ENCODE measurements around the gene PPP4R1. TPM values are rescaled to one million over a fixed set of nuclear protein-coding genes. Genes with fewer than 3 reads are reported as not detected.

Gene PPP4R1
- total RNA-seq, 4 donors from 2014 or later: 118 to 168 (median 140) TPM

- peaks cover 0 to 89% (median 0%) of the 10 kb centered on the region in 3 donors for H3K36me3 ChIP-seq
- no peak overlapping the region for H3K27ac ChIP-seq
- H3K4me1 ChIP-seq: no peaks in the 10 kb centered on the region
- no peak for DNase-seq
- H3K27me3 ChIP-seq: no peaks in the 10 kb centered on the region
- TF ChIP-seq CTCF (IDR thresholded peaks at IDR 0.05): no peak
- no peak for TF ChIP-seq POLR2A (IDR thresholded peaks at IDR 0.05)
- peaks cover 0 to 10% (median 0%) of the 10 kb centered on the region in 4 donors for H3K9me3 ChIP-seq
- H3K4me3 ChIP-seq: no peak overlapping the region
Observed at GRCh38 chr18:9531791-9532410, 82.5 kb downstream of the PPP4R1 start.

DNA sequence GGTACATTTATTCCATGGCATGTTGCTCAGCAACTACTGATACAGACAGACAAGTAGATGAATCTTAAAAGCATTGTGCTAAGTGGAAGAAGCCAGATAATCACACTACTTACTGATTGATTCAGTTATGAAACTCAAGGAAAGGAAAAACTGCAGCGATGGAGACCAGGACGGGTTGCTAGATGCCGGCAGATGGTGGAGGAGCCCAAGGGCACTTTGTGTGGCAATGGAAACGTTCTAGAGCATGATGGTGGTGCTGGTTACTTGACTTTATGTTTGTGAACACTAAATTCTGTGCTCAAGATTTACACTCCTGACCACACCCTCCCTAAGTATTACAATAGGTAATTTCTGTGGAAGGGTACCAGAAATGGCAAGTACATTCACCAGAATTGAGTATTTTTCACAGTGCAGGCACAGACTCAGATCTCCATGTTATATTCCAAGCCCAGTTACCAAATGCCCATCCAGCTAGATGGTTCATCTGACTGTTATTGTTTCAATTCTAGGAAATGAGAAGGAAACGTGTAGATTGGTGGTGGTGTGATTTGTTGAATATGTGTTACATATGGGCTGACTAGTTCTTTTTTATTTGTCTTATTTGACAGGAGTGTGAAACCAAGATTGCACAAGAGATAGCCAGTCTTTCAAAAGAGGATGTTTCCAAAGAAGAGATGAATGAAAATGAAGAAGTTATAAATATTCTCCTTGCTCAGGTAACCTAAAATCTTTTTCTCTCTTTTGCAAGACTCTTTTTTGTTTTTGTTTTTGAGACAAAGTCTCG lies 83.9 kb downstream of the PPP4R1 start:
- DNase-seq: no peak
- no peak for TF ChIP-seq CTCF (IDR thresholded peaks at IDR 0.05)
- no peak for TF ChIP-seq POLR2A (IDR thresholded peaks at IDR 0.05)
- H3K4me3 ChIP-seq: no peak overlapping the region
- peaks cover 0 to 79% (median 0%) of the 10 kb centered on the region in 3 donors for H3K36me3 ChIP-seq
- H3K4me1 ChIP-seq: no peaks in the 10 kb centered on the region
- no peaks in the 10 kb centered on the region for H3K27me3 ChIP-seq
- peaks cover 0 to 10% (median 0%) of the 10 kb centered on the region in 4 donors for H3K9me3 ChIP-seq
- H3K27ac ChIP-seq: no peak overlapping the region

- H3K4me3 ChIP-seq: no peak overlapping the region
- TF ChIP-seq POLR2A (IDR thresholded peaks at IDR 0.05) (no peak), CTCF (IDR thresholded peaks at IDR 0.05) (no peak)
- no peak for DNase-seq
- peaks cover 0 to 42% (median 0%) of the 10 kb centered on the region in 3 donors for H3K36me3 ChIP-seq
- no peaks in the 10 kb centered on the region for H3K27me3 ChIP-seq
- H3K27ac ChIP-seq: no peak overlapping the region
- peaks cover 0 to 10% (median 0%) of the 10 kb centered on the region in 4 donors for H3K9me3 ChIP-seq
- peaks cover 0 to 2% (median 0%) of the 10 kb centered on the region in 4 donors for H3K4me1 ChIP-seq
Observed at GRCh38 chr18:9526458-9526857, 87.9 kb downstream of the PPP4R1 start.

GRCh38 chr18:9522952-9523351 lies 91.4 kb downstream of the PPP4R1 start:
- Histone ChIP-seq H3K9me3 (peaks cover 0 to 4% (median 0%) of the 10 kb centered on the region in 4 donors), H3K4me3 (no peak overlapping the region), H3K36me3 (peaks cover 0 to 14% (median 0%) of the 10 kb centered on the region in 3 donors), H3K27me3 (no peaks in the 10 kb centered on the region), H3K4me1 (peaks cover 0 to 8% (median 0%) of the 10 kb centered on the region in 4 donors), H3K27ac (no peak overlapping the region)
- no peak for DNase-seq
- TF ChIP-seq CTCF (IDR thresholded peaks at IDR 0.05) (no peak), POLR2A (IDR thresholded peaks at IDR 0.05) (no peak)

GRCh38 chr18:9521770-9522169 lies 92.6 kb downstream of the PPP4R1 start:
- Histone ChIP-seq H3K27ac (peak overlapping the region in 2 of 4 donors; percentile 42 to 64), H3K27me3 (no peaks in the 10 kb centered on the region), H3K4me3 (no peak overlapping the region), H3K36me3 (peaks cover 0 to 11% (median 0%) of the 10 kb centered on the region in 3 donors), H3K9me3 (no peaks in the 10 kb centered on the region), H3K4me1 (peaks cover 0 to 8% (median 0%) of the 10 kb centered on the region in 4 donors)
- no peak for TF ChIP-seq CTCF (IDR thresholded peaks at IDR 0.05)
- peak in 1 of 3 donors; percentile 58 for DNase-seq
